GM23338 (cell line): ENCODE measurements around the gene RIPK4. TPM values are rescaled to one million over a fixed set of nuclear protein-coding genes. Genes with fewer than 3 reads are reported as not detected.
A peak's percentile ranks its signal among the peaks of the same experiment; 100 is the strongest.

Experiments used
- ATAC-seq: fragments of 200-7000 bp; cut with Tn5 transposase; 3 replicates; pipeline ENCODE4 v1.9.1; 2020
- DNase-seq: peaks from one replicate; pipeline ENCODE4 v3.0.0-alpha.2; 2015; ENCODE audit warnings: low spot score
- H2AFZ ChIP-seq: fragments of 200-600 bp; sonication (generic); 2 replicates; pipeline ENCODE4 v1.8.0; 2016; ENCODE audit warnings: antibody characterized with exemption, mild to moderate bottlenecking, moderate library complexity
- H3F3A ChIP-seq: fragments of 200-600 bp; sonication (generic); replicated peaks from 2 replicates; pipeline ENCODE4 v1.8.0; 2017; ENCODE audit warnings: antibody characterized with exemption, mixed run types, low read depth
- H3K27ac ChIP-seq: fragments of 200-600 bp; sonication (generic); 2 replicates; pipeline ENCODE4 v1.6.1; 2016; ENCODE audit warnings: low read depth
- H3K27me3 ChIP-seq: fragments of 200-600 bp; sonication (generic); 2 replicates; pipeline ENCODE4 v1.8.0; 2016; ENCODE audit warnings: mild to moderate bottlenecking, mixed run types, moderate library complexity; ENCODE audit not compliant: insufficient read depth
- H3K36me3 ChIP-seq: fragments of 200-600 bp; sonication (generic); 2 replicates; pipeline ENCODE4 v1.8.0; 2016; ENCODE audit warnings: mild to moderate bottlenecking; ENCODE audit not compliant: insufficient read depth
- H3K4me1 ChIP-seq: fragments of 200-600 bp; sonication (generic); 2 replicates; pipeline ENCODE4 v1.8.0; 2016; ENCODE audit warnings: mild to moderate bottlenecking, moderate library complexity; ENCODE audit not compliant: insufficient read depth
- H3K4me2 ChIP-seq: fragments of 200-600 bp; sonication (generic); 2 replicates; pipeline ENCODE4 v1.7.1; 2017; ENCODE audit warnings: mixed run types
- H3K4me3 ChIP-seq: fragments of 200-600 bp; sonication (generic); 2 replicates; pipeline ENCODE4 v1.6.1; 2016; ENCODE audit warnings: mixed run types
- H3K79me2 ChIP-seq: fragments of 200-600 bp; sonication (generic); replicated peaks from 2 replicates; pipeline ENCODE4 v1.8.0; 2017; ENCODE audit warnings: mild to moderate bottlenecking; ENCODE audit not compliant: insufficient read depth
- H3K9me2 ChIP-seq: fragments of 200-600 bp; sonication (generic); 2 replicates; pipeline ENCODE4 v1.8.0; 2017; ENCODE audit not compliant: insufficient read depth
- H4K20me1 ChIP-seq: fragments of 200-600 bp; sonication (generic); replicated peaks from 2 replicates; pipeline ENCODE4 v1.8.0; 2017; ENCODE audit warnings: mild to moderate bottlenecking; ENCODE audit not compliant: insufficient read depth
- H3K27ac Mint-ChIP-seq: 2 replicates; pipeline ENCODE4 v1.8.0; 2020; ENCODE audit warnings: inconsistent platforms, mild to moderate bottlenecking, moderate library complexity, mixed read lengths
- H3K27me3 Mint-ChIP-seq: 3 replicates; pipeline ENCODE4 v1.8.0; 2022; ENCODE audit warnings: low read depth, mild to moderate bottlenecking, moderate library complexity, mixed read lengths, inconsistent platforms; ENCODE audit not compliant: insufficient read depth, poor library complexity
- H3K36me3 Mint-ChIP-seq: 3 replicates; pipeline ENCODE4 v1.8.0; 2021; ENCODE audit warnings: low read depth, mild to moderate bottlenecking, inconsistent platforms, moderate library complexity, mixed read lengths
- H3K4me1 Mint-ChIP-seq: 3 replicates; pipeline ENCODE4 v1.8.0; 2020; ENCODE audit warnings: mild to moderate bottlenecking, inconsistent platforms, mixed read lengths
- H3K4me3 Mint-ChIP-seq: 3 replicates; pipeline ENCODE4 v1.8.0; 2021; ENCODE audit warnings: moderate library complexity, mild to moderate bottlenecking, inconsistent platforms, mixed read lengths
- H3K9me3 Mint-ChIP-seq: 3 replicates; pipeline ENCODE4 v1.8.0; 2020; ENCODE audit warnings: moderate library complexity, mild to moderate bottlenecking, inconsistent platforms, mixed read lengths
- CREB1 ChIP-seq: fragments of 250-450 bp; sonication (Bioruptor Pico); IDR thresholded peaks from 2 replicates; pipeline ENCODE4 v1.5.0; 2020; ENCODE audit warnings: low read depth, mild to moderate bottlenecking, moderate library complexity
- EZH2 ChIP-seq: fragments of 200-600 bp; sonication (generic); IDR thresholded peaks from one replicate; pipeline ENCODE4 v1.8.0; 2017; ENCODE audit warnings: antibody characterized with exemption, mild to moderate bottlenecking, low read depth; ENCODE audit not compliant: unreplicated experiment
- EZH2phosphoT487 ChIP-seq: fragments of 200-600 bp; sonication (generic); IDR thresholded peaks from one replicate; pipeline ENCODE4 v1.8.1; 2018; ENCODE audit warnings: antibody characterized with exemption; ENCODE audit not compliant: unreplicated experiment
- JUNB ChIP-seq: IDR thresholded peaks from one replicate; pipeline ENCODE4 v1.6.1; 2016; ENCODE audit warnings: antibody characterized with exemption; ENCODE audit not compliant: unreplicated experiment
- NANOG ChIP-seq: IDR thresholded peaks from 2 replicates; pipeline ENCODE4 v1.6.1; 2016; ENCODE audit warnings: antibody characterized with exemption, borderline replicate concordance
- POLR2AphosphoS5 ChIP-seq: IDR thresholded peaks from 2 replicates; pipeline ENCODE4 v1.6.1; 2016; ENCODE audit warnings: antibody characterized with exemption, low read depth
- STAT1 ChIP-seq: IDR thresholded peaks from one replicate; pipeline ENCODE4 v1.6.1; 2016; ENCODE audit warnings: antibody characterized with exemption; ENCODE audit not compliant: unreplicated experiment
- ZNF114 ChIP-seq: fragments of 250-450 bp; sonication (Bioruptor Pico); IDR thresholded peaks from 2 replicates; pipeline ENCODE4 v1.5.0; 2020; ENCODE audit warnings: mild to moderate bottlenecking, moderate library complexity
- ZNF331 ChIP-seq: fragments of 250-450 bp; sonication (Bioruptor Pico); IDR thresholded peaks from 2 replicates; pipeline ENCODE4 v1.5.0; 2020; ENCODE audit warnings: low read depth, mild to moderate bottlenecking, moderate library complexity
- polyA plus RNA-seq: library from polyadenylated mRNA; unstranded; fragments of >200 nt; fragmentation: Nextera tagmentation; extraction: Ambion mirVana; gene quantifications from 2 replicates; pipeline ENCODE4 v1.2.1, GENCODE V29; 2016
- total RNA-seq: library from RNA; depleted of rRNA; stranded (reverse); fragments of >200 nt; shearing (Covaris generic); gene quantifications from 2 replicates; pipeline ENCODE4 v1.2.3, GENCODE V29; 2014
- TF ChIP-seq, protein P1 (sequence below), 2 experiments: fragments of 200-600 bp in 1 of 2; sonication (generic) in 1 of 2; conservative IDR thresholded peaks; 2 replicates each; pipeline versions ENCODE4 v1.5.1 to v1.6.1; 2016 to 2017; ENCODE audit warnings: antibody characterized with exemption in 2 of 2, low read depth in 2 of 2, mild to moderate bottlenecking in 2 of 2, moderate library complexity in 1 of 2

Gene RIPK4
- total and polyA plus RNA-seq, 2 experiments from 2014 or later, result 2.5 to 9.9 TPM

DNA sequence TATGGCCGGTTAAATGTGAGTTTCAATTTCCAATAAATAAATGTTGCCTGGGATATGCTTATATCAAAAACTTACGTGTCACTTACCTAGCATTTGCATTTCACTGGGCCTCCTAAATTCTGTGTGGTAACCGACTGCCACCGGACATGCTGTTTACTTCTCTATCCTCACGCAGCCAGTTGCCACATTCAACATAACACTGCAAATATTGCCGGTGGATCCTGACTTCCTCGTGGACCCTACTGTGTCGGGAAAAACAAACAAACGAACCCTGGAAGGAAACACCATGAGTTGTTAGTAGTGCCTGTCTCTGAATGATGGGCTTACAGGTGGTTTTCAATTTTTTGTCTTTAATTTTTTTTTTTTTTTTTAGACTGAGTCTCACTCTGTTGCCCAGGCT is 54.1 kb downstream of the RIPK4 start:
- Mint-ChIP-seq H3K27ac (no peak overlapping the region), H3K9me3 (no peaks in the 10 kb centered on the region; the same call in 2 of the 3 replicates), H3K27me3 (peaks cover 14% of the 10 kb centered on the region), H3K4me1 (peaks cover 50% of the 10 kb centered on the region), H3K4me3 (peak overlapping the region; percentile 70), H3K36me3 (no peaks in the 10 kb centered on the region)
- Histone ChIP-seq H3K4me3 (peak overlapping the region; percentile 65), H3F3A (no peaks in the 10 kb centered on the region), H4K20me1 (no peaks in the 10 kb centered on the region), H3K79me2 (no peaks in the 10 kb centered on the region), H3K27me3 (peaks cover 4% of the 10 kb centered on the region; the same call in 1 of the 2 replicates), H3K4me2 (peak overlapping the region; percentile 82), H3K27ac (no peak overlapping the region), H3K4me1 (peaks cover 11% of the 10 kb centered on the region), H2AFZ (peak overlapping the region; percentile 93; the same call in 1 of the 2 replicates), H3K36me3 (no peaks in the 10 kb centered on the region), H3K9me2 (no peaks in the 10 kb centered on the region)
- DNase-seq (no peak), ATAC-seq (no peak)
- TF ChIP-seq ZNF331 (CRISPR knock-in tag) (no peak), ZNF114 (CRISPR knock-in tag) (no peak), JUNB (no peak), EZH2 (no peak), NANOG (no peak), EZH2phosphoT487 (no peak), POLR2AphosphoS5 (no peak)
- TF ChIP-seq, protein P1, sequence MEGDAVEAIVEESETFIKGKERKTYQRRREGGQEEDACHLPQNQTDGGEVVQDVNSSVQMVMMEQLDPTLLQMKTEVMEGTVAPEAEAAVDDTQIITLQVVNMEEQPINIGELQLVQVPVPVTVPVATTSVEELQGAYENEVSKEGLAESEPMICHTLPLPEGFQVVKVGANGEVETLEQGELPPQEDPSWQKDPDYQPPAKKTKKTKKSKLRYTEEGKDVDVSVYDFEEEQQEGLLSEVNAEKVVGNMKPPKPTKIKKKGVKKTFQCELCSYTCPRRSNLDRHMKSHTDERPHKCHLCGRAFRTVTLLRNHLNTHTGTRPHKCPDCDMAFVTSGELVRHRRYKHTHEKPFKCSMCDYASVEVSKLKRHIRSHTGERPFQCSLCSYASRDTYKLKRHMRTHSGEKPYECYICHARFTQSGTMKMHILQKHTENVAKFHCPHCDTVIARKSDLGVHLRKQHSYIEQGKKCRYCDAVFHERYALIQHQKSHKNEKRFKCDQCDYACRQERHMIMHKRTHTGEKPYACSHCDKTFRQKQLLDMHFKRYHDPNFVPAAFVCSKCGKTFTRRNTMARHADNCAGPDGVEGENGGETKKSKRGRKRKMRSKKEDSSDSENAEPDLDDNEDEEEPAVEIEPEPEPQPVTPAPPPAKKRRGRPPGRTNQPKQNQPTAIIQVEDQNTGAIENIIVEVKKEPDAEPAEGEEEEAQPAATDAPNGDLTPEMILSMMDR (conservative IDR thresholded peaks at IDR 0.05; ENCODE audit: low read depth in 2 of 2), result no peak

- H3K4me3 ChIP-seq, result peak overlapping the region; percentile 65
- peaks cover 4% of the 10 kb centered on the region; the same call in 1 of the 2 replicates for H3K27me3 ChIP-seq
- H3K4me2 ChIP-seq, result peak overlapping the region; percentile 82
- peaks cover 11% of the 10 kb centered on the region for H3K4me1 ChIP-seq
- peak overlapping the region; percentile 70 for H3K4me3 Mint-ChIP-seq
- no peaks in the 10 kb centered on the region for H3F3A ChIP-seq
- H3K9me3 Mint-ChIP-seq, result no peaks in the 10 kb centered on the region; the same call in 2 of the 3 replicates
- peaks cover 14% of the 10 kb centered on the region for H3K27me3 Mint-ChIP-seq
- H3K27ac ChIP-seq, result no peak overlapping the region
- H4K20me1 ChIP-seq, result no peaks in the 10 kb centered on the region
- H3K36me3 ChIP-seq, result no peaks in the 10 kb centered on the region
- no peak for TF ChIP-seq CREB1 (CRISPR knock-in tag)
- no peak for TF ChIP-seq STAT1
- no peak for TF ChIP-seq JUNB
- H2AFZ ChIP-seq, result peak overlapping the region; percentile 93
- H3K27ac Mint-ChIP-seq, result no peak overlapping the region
- H3K36me3 Mint-ChIP-seq, result no peaks in the 10 kb centered on the region
- no peaks in the 10 kb centered on the region for H3K9me2 ChIP-seq
- H3K79me2 ChIP-seq, result no peaks in the 10 kb centered on the region
- peaks cover 53% of the 10 kb centered on the region for H3K4me1 Mint-ChIP-seq
- peak; percentile 74 for DNase-seq
- ATAC-seq, result peak; percentile 82
Measured at GRCh38 chr21:41712201-41712600, 54.7 kb downstream of the RIPK4 start.
